Loucy (cell line): ENCODE measurements around the gene LENG9.
"Not testable (repeated sequence)": the region's sequence is repeated elsewhere in the genome, so short reads cannot be mapped to it uniquely, and the experiment has no call there.

Source experiments
- CTCF ChIP-seq: fragments of 200-600 bp; sonication (generic); conservative IDR thresholded peaks from 2 replicates; pipeline ENCODE4 v1.5.1; 2014; ENCODE audit warnings: mild to moderate bottlenecking, antibody characterized with exemption, low read length
- EZH2phosphoT487 ChIP-seq: fragments of 200-600 bp; IDR thresholded peaks from 2 replicates; pipeline ENCODE4 v1.6.1; 2018; ENCODE audit warnings: antibody characterized with exemption, mild to moderate bottlenecking, moderate library complexity, borderline replicate concordance

DNA sequence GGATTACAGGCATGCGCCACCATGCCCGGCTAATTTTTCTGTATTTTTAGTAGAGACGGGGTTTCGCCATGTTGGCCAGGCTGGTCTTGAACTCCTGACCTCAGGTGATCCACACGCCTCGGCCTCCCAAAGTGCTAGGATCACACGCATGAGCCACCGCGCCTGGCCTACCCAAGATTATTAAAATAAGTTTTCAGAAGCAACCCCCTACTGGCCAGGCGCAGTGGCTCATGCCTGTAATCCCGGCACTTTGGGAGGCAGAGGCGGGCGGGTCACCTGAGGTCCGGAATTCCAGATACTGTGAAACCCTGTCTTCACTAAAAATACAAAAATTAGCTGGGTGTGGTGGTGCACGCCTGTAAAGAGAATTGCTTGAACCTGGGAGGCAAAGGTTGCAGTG is 17.2 kb downstream of the LENG9 start:
- TF ChIP-seq CTCF, result 0 out of 2 replicates have a peak, but pooled peaks have one; percentile 13
- not testable (repeated sequence) for TF ChIP-seq EZH2phosphoT487
